Suprapubic skin (tissue), 4 donors: ENCODE results near the gene FAR2.

ENCODE experiments used
- EP300 ChIP-seq: sonication (generic); formaldehyde crosslinking; IDR thresholded peaks from one replicate; pipeline ENCODE4 v1.6.1; 2017; ENCODE audit warnings: antibody characterized with exemption
- POLR2AphosphoS5 ChIP-seq, 3 donors: sonication (generic); formaldehyde crosslinking; IDR thresholded peaks; one replicate each; pipeline ENCODE4 v1.6.1; 2017; ENCODE audit warnings: antibody characterized with exemption in 3 of 3
- TF ChIP-seq, protein P1 (sequence below), 2 donors: fragments of 200-600 bp in 1 of 2; fragments of 450-650 bp in 1 of 2; sonication (generic) in 1 of 2; IDR thresholded peaks; one replicate each; pipeline ENCODE4 v1.5.1; 2016 to 2019; ENCODE audit warnings: antibody characterized with exemption in 2 of 2, mild to moderate bottlenecking in 1 of 2, moderate library complexity in 1 of 2

DNA sequence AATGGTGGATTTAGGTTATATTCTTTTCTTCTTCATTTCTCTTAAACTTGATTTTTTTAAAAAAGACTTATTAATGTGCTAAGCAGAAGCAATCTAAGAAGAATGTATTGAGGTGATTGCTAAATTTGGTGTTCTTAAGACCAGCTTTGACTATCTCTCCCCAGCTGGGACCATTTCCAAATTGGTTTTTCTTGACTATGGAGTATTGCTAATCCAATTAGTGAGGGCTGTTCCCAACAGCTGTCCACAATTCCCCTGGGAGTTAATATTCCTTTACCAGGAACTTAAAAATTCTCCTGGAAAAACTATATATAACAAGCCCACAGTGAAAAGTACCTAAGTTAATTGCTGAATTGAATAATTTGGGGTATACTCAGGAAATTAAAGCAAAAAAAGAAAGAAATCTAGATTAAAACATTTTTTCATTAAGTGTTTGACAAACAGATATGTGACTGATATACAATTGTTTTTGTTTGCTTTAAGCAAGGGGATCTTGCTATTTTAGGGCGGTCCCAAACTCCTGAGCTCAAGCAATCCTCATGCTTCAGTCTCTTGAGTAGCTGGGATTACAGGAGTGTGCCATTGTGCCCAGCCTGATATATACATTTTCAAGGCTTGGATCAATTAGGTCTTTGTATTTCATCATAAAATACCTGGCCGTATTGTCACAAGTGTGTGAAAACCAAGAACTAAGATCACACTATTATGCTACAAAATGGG is 105.0 kb downstream of the FAR2 start:
- TF ChIP-seq, protein P1, sequence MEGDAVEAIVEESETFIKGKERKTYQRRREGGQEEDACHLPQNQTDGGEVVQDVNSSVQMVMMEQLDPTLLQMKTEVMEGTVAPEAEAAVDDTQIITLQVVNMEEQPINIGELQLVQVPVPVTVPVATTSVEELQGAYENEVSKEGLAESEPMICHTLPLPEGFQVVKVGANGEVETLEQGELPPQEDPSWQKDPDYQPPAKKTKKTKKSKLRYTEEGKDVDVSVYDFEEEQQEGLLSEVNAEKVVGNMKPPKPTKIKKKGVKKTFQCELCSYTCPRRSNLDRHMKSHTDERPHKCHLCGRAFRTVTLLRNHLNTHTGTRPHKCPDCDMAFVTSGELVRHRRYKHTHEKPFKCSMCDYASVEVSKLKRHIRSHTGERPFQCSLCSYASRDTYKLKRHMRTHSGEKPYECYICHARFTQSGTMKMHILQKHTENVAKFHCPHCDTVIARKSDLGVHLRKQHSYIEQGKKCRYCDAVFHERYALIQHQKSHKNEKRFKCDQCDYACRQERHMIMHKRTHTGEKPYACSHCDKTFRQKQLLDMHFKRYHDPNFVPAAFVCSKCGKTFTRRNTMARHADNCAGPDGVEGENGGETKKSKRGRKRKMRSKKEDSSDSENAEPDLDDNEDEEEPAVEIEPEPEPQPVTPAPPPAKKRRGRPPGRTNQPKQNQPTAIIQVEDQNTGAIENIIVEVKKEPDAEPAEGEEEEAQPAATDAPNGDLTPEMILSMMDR (IDR thresholded peaks at IDR 0.05) = no peak
- TF ChIP-seq EP300 (no peak), POLR2AphosphoS5 (IDR thresholded peaks at IDR 0.05) (no peak)
